H1 (cell line): ENCODE data around the gene LRRFIP1.

Experiments used
- CTCF ChIP-seq, 3 experiments: IDR thresholded peaks; 1 replicate in 2 of 3; 2 replicates in 1 of 3; pipeline versions ENCODE4 v1.5.1 to v1.6.1; 2011; ENCODE audit warnings: low read length in 3 of 3, mild to moderate bottlenecking in 3 of 3, inconsistent platforms in 2 of 3, low read depth in 1 of 3, moderate library complexity in 1 of 3; ENCODE audit not compliant: insufficient read depth in 1 of 3; ENCODE audit errors: control extremely low read depth in 1 of 3
- JUND ChIP-seq: IDR thresholded peaks from 2 replicates; pipeline ENCODE4 v1.6.1; 2011; ENCODE audit warnings: mild to moderate bottlenecking, improper control_type of control experiment, low read length
- MAFK ChIP-seq: IDR thresholded peaks from 2 replicates; pipeline ENCODE4 v1.6.1; 2012; ENCODE audit warnings: low read depth, mild to moderate bottlenecking, improper control_type of control experiment, low read length
- POLR2A ChIP-seq, 2 experiments: IDR thresholded peaks; 1 replicate in 1 of 2; 2 replicates in 1 of 2; pipeline ENCODE4 v1.6.1; 2011; ENCODE audit warnings: low read depth in 2 of 2, low read length in 2 of 2, mild to moderate bottlenecking in 2 of 2; ENCODE audit errors: control extremely low read depth in 1 of 2
- POLR2AphosphoS5 ChIP-seq: IDR thresholded peaks from 2 replicates; pipeline ENCODE4 v1.6.1; 2011; ENCODE audit warnings: low read depth, low read length
- YY1 ChIP-seq: IDR thresholded peaks from 2 replicates; pipeline ENCODE4 v1.6.1; 2011; ENCODE audit warnings: low read depth, mild to moderate bottlenecking, low read length
- TF ChIP-seq, protein P1 (sequence below): IDR thresholded peaks from 2 replicates; pipeline ENCODE4 v1.6.1; 2012; ENCODE audit warnings: inconsistent platforms

DNA sequence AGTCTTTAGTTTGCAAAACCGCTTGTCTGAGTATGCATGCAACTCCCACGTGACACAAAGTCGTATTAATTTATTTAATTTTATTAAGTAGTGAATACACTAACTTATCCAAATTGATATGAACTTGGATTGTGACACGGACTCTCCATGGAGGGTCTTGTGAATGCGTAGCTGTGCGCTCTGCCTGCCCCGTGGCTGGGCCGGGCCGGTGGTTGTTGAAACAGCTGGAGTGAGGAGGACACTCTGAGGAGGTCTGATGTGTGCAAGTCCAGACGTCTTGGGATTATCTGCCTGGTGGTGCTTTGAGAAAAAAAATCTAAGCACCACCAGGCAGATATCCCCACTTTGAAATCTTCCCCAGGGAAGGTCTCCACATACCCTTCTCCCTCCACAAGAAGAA lies 130.2 kb downstream of the LRRFIP1 start:
- TF ChIP-seq JUND (no peak), YY1 (no peak), CTCF (IDR thresholded peaks at IDR 0.05; ENCODE audit: control extremely low read depth in 1 of 3, insufficient read depth in 1 of 3, low read depth in 1 of 3, low read length in 3 of 3) (no peak), MAFK (no peak), POLR2A (IDR thresholded peaks at IDR 0.05; ENCODE audit: control extremely low read depth in 1 of 2, low read depth in 2 of 2, low read length in 2 of 2) (no peak), POLR2AphosphoS5 (no peak)
- TF ChIP-seq, protein P1, sequence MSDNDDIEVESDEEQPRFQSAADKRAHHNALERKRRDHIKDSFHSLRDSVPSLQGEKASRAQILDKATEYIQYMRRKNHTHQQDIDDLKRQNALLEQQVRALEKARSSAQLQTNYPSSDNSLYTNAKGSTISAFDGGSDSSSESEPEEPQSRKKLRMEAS, result no peak
